K562 (cell line): ENCODE data around the gene SNAPC3. TPM values are rescaled to one million over a fixed set of nuclear protein-coding genes. Genes with fewer than 3 reads are reported as not detected.

Experiments used
- ATAC-seq: fragments of 200-7000 bp; cut with Tn5 transposase; 3 replicates; pipeline ENCODE4 v1.9.1; 2020; ENCODE audit warnings: moderate library complexity
- BruUV-seq: library from RNA; stranded (reverse); fragments of 400-500 nt; replicated peaks from 2 replicates; lab custom pipeline; 2021; lab: Mats Ljungman, UMichigan
- CTCF ChIA-PET: fragments of 300-600 bp; formaldehyde crosslinking; extraction: SDS; loops from one replicate; lab custom pipeline; 2021; ENCODE audit warnings: low intra/inter-chr PET ratio; lab: Yijun Ruan, JAX
- POLR2A ChIA-PET: fragments of 300-600, 350-650 bp; sonication (Branson Sonifier 250); formaldehyde crosslinking; extraction: SDS; loops from one replicate; lab custom pipeline; 2021; ENCODE audit warnings: antibody characterized with exemption, inconsistent platforms; lab: Yijun Ruan, JAX
- DNase-seq, 4 experiments: peaks; one replicate each; pipeline versions ENCODE4 v3.0.0 to v3.0.0-alpha.2; 2011 to 2018; ENCODE audit warnings: low spot score in 3 of 4, mixed read lengths in 3 of 4; ENCODE audit errors: extremely low read depth in 1 of 4
- FAIRE-seq: peaks from 2 replicates; lab custom pipeline; 2011; peaks lifted over from hg19 to GRCh38; lab: Jason Lieb, UNC
- H2AFZ ChIP-seq: 2 replicates; pipeline ENCODE4 v1.6.0; 2011; ENCODE audit warnings: low read depth, low read length, control low read depth, inconsistent platforms
- H3K27ac ChIP-seq: fragments of 200-600 bp; 3 replicates; pipeline ENCODE4 v1.8.0; 2011; ENCODE audit warnings: low read depth, mild to moderate bottlenecking, control low read depth, inconsistent platforms, low read length, moderate library complexity, mixed read lengths; ENCODE audit errors: extremely low read depth
- H3K27me3 ChIP-seq, 2 experiments: fragments of 300-600 bp in 1 of 2; 2 replicates in 1 of 2; 3 replicates in 1 of 2; pipeline versions ENCODE4 v1.6.0 to v1.8.0; 2011; ENCODE audit warnings: inconsistent platforms in 2 of 2, low read length in 2 of 2, mild to moderate bottlenecking in 1 of 2, mixed read lengths in 1 of 2, moderate library complexity in 1 of 2; ENCODE audit not compliant: control insufficient read depth in 2 of 2, insufficient read depth in 2 of 2
- H3K36me3 ChIP-seq: fragments of 300-600 bp; 3 replicates; pipeline ENCODE4 v1.8.0; 2011; ENCODE audit warnings: mild to moderate bottlenecking, low read length, inconsistent platforms; ENCODE audit not compliant: control insufficient read depth, insufficient read depth
- H3K4me1 ChIP-seq, 2 experiments: fragments of 200-600 bp in 1 of 2; replicated peaks in 1 of 2; 2 replicates in 1 of 2; 3 replicates in 1 of 2; pipeline versions ENCODE4 v1.5.1 to v1.8.0; 2011; ENCODE audit warnings: inconsistent platforms in 2 of 2, low read length in 2 of 2, mild to moderate bottlenecking in 1 of 2, mixed read lengths in 1 of 2, moderate library complexity in 1 of 2; ENCODE audit not compliant: control insufficient read depth in 2 of 2, insufficient read depth in 2 of 2
- H3K4me2 ChIP-seq: 2 replicates; pipeline ENCODE4 v1.6.1; 2011; ENCODE audit warnings: low read length, control low read depth, inconsistent platforms, mixed read lengths; ENCODE audit not compliant: insufficient read depth
- H3K4me3 ChIP-seq: fragments of 200-600 bp; sonication (generic), shearing (Covaris generic); 2 replicates; pipeline ENCODE4 v1.5.1; 2016; ENCODE audit warnings: control low read depth, inconsistent platforms
- H3K79me2 ChIP-seq: fragments of 200-600 bp; 3 replicates; pipeline ENCODE4 v1.8.0; 2011; ENCODE audit warnings: low read length, inconsistent platforms; ENCODE audit not compliant: control insufficient read depth, insufficient read depth
- H3K9ac ChIP-seq, 2 experiments: 2 replicates each; pipeline versions ENCODE4 v1.6.0 to v1.6.1; 2011; ENCODE audit warnings: low read depth in 2 of 2, low read length in 2 of 2, control low read depth in 1 of 2, inconsistent platforms in 1 of 2, mild to moderate bottlenecking in 1 of 2, mixed read lengths in 1 of 2; ENCODE audit not compliant: insufficient read depth in 1 of 2
- H3K9me1 ChIP-seq: one replicate; pipeline ENCODE4 v1.6.0; 2011; ENCODE audit warnings: inconsistent platforms, mild to moderate bottlenecking, low read length, moderate library complexity; ENCODE audit not compliant: control insufficient read depth, insufficient read depth
- H3K9me3 ChIP-seq: replicated peaks from 2 replicates; pipeline ENCODE4 v1.5.1; 2011; ENCODE audit warnings: low read depth, low read length, inconsistent platforms; ENCODE audit not compliant: control insufficient read depth, insufficient read depth
- H4K20me1 ChIP-seq: replicated peaks from 2 replicates; pipeline ENCODE4 v1.6.1; 2011; ENCODE audit warnings: low read length, inconsistent platforms, mixed read lengths; ENCODE audit not compliant: control insufficient read depth, insufficient read depth
- BCL6 ChIP-seq: fragments of 250-450 bp; sonication (Bioruptor Pico); IDR thresholded peaks from 2 replicates; pipeline ENCODE4 v1.4.0; 2020
- CCAR2 ChIP-seq: fragments of 200-400 bp; formaldehyde crosslinking; IDR thresholded peaks from 2 replicates; pipeline ENCODE4 v1.6.1; 2017; ENCODE audit warnings: mild to moderate bottlenecking, low read depth, low read length
- DEAF1 ChIP-seq: fragments of 450-650 bp; formaldehyde crosslinking; IDR thresholded peaks from 2 replicates; pipeline ENCODE4 v1.4.0; 2020; ENCODE audit warnings: mild to moderate bottlenecking, moderate library complexity
- FUS ChIP-seq: fragments of 200-400 bp; formaldehyde crosslinking; optimal IDR thresholded peaks from 2 replicates; pipeline ENCODE3; 2017; ENCODE audit warnings: low read depth, low read length
- HMG20A ChIP-seq: fragments of 450-650 bp; formaldehyde crosslinking; conservative IDR thresholded peaks from 2 replicates; pipeline ENCODE4 v1.4.0; 2020; ENCODE audit warnings: mild to moderate bottlenecking, mixed read lengths
- JUNB ChIP-seq: fragments of 450-650 bp; formaldehyde crosslinking; conservative IDR thresholded peaks from 2 replicates; pipeline ENCODE4 v1.4.0; 2020; ENCODE audit warnings: mild to moderate bottlenecking
- L3MBTL2 ChIP-seq: fragments of 450-650 bp; IDR thresholded peaks from 2 replicates; pipeline ENCODE4 v1.6.1; 2016; ENCODE audit warnings: mild to moderate bottlenecking, moderate library complexity
- MTA1 ChIP-seq: fragments of 450-650 bp; IDR thresholded peaks from 2 replicates; pipeline ENCODE4 v1.6.1; 2017; ENCODE audit warnings: borderline replicate concordance
- MTA3 ChIP-seq: fragments of 450-650 bp; formaldehyde crosslinking; IDR thresholded peaks from 2 replicates; pipeline ENCODE4 v1.6.1; 2017; ENCODE audit warnings: mild to moderate bottlenecking, borderline replicate concordance
- RNF2 ChIP-seq: sonication (generic); IDR thresholded peaks from 2 replicates; pipeline ENCODE4 v1.6.1; 2016
- SAFB ChIP-seq: fragments of 200-400 bp; formaldehyde crosslinking; IDR thresholded peaks from 2 replicates; pipeline ENCODE4 v1.6.1; 2017; ENCODE audit warnings: low read depth, low read length, borderline replicate concordance
- SRF ChIP-seq, 2 experiments: fragments of 250-450, 450-650 bp in 1 of 2; sonication (Bioruptor Pico) in 1 of 2; sonication (generic) in 1 of 2; formaldehyde crosslinking; IDR thresholded peaks; 2 replicates each; pipeline versions ENCODE4 v1.5.0 to v1.5.1; 2020 to 2022; ENCODE audit warnings: mild to moderate bottlenecking in 1 of 2, missing genetic modification reagents in 1 of 2
- TEAD2 ChIP-seq: fragments of 450-650 bp; IDR thresholded peaks from 2 replicates; pipeline ENCODE4 v1.6.1; 2016; ENCODE audit warnings: missing genetic modification characterization, control low read depth, missing compliant biosample characterization
- YBX1 ChIP-seq: fragments of 450-650 bp; IDR thresholded peaks from 2 replicates; pipeline ENCODE4 v1.7.1; 2016; ENCODE audit warnings: mild to moderate bottlenecking
- ZBTB8A ChIP-seq: fragments of 450-650 bp; IDR thresholded peaks from 2 replicates; pipeline ENCODE4 v1.6.1; 2018; ENCODE audit warnings: mild to moderate bottlenecking, moderate library complexity; ENCODE audit not compliant: partially characterized antibody
- ZNF224 ChIP-seq: sonication (generic); formaldehyde crosslinking; IDR thresholded peaks from 2 replicates; pipeline ENCODE4 v1.8.0; 2022; ENCODE audit warnings: mild to moderate bottlenecking, missing genetic modification reagents
- WGBS: fragments of 100-300 bp; shearing (Covaris generic); methylation state at CpG from one replicate; pipeline ENCODE4 v1.1.6; 2016; ENCODE audit warnings: low coverage, mixed read lengths; ENCODE audit not compliant: insufficient coverage; ENCODE audit errors: missing lambda C conversion rate; 5-methylcytosine and 5-hydroxymethylcytosine counted together
- in situ Hi-C: fragments of 300-500 bp; cut with MboI; formaldehyde crosslinking; loops from 4 replicates; pipeline ENCODE4 v1.15.0; 2018; ENCODE audit warnings: inconsistent platforms, mixed read lengths
- intact Hi-C: fragments of 100-400 bp; cut with micrococcal nuclease; formaldehyde crosslinking; loops from 2 replicates; pipeline ENCODE4 v1.14.2; 2022
- polyA plus RNA-seq, 8 experiments: library from polyadenylated mRNA; depleted of rRNA in 4 of 8; stranded (reverse) in 5 of 8; unstranded in 3 of 8; fragments of >200 nt; fragmentation: Nextera tagmentation in 2 of 8; fragmentation: Illumina TruSeq in 1 of 8; extraction: Ambion mirVana in 2 of 8; extraction: Trizol in 1 of 8; gene quantifications; 2 replicates each; pipeline versions ENCODE4 v1.2.1 to v1.2.3, GENCODE V29; 2011 to 2014; ENCODE audit warnings: inconsistent platforms in 1 of 8, missing spikeins in 1 of 8
- total RNA-seq, 7 experiments: library from RNA; depleted of rRNA in 6 of 7; stranded (reverse); fragments of >200 nt in 6 of 7; fragmentation: Illumina TruSeq in 2 of 7; extraction: Trizol in 2 of 7; gene quantifications; 2 replicates each; pipeline versions ENCODE4 v1.2.1 to v1.2.3, GENCODE V29; 2011 to 2021; ENCODE audit warnings: low replicate concordance in 1 of 7
- TF ChIP-seq, protein P1 (sequence below): fragments of 250-450 bp; sonication (Bioruptor Pico); IDR thresholded peaks from 2 replicates; pipeline ENCODE4 v1.4.0; 2020

The SNAPC3 gene
- total and polyA plus RNA-seq, 9 of the 15 experiments (the other 6 are each of a cell fraction or from before 2014, with no cell fraction given): 2.3 to 38.9 (median 19.8) TPM

DNA sequence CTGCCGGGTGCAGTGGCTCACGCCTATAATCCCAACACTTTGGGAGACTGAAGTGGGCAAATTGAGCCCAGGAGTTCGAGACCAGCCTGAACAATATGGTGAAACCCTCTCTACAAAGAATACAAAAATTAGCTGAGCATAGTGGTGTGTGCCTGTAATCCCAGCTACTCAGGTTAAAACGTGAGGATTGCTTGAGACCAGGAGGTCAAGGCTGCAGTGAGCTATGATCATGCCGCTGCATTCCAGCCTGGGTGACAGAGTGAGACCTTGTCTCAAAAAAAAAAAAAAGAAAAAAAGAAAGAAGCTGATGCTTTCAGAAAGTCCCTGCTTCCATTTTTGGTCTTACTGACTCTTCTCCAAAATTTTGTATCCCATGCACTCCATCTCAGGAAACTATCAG, 31.3 kb downstream of the SNAPC3 start (continued):
- TF ChIP-seq YBX1: no peak
- TF ChIP-seq FUS: no peak
- TF ChIP-seq SRF (CRISPR knock-in tag; IDR thresholded peaks at IDR 0.05): no peak
- TF ChIP-seq SAFB: no peak
- TF ChIP-seq JUNB (CRISPR knock-in tag): no peak
- TF ChIP-seq MTA1: no peak
- TF ChIP-seq TEAD2 (tag): no peak
- no peak for TF ChIP-seq ZBTB8A
- no peak for TF ChIP-seq L3MBTL2
- TF ChIP-seq HMG20A (CRISPR knock-in tag): no peak

GRCh38 chr9:15461056-15461455, 38.4 kb downstream of the SNAPC3 start:
- Histone ChIP-seq H3K27me3 (no peaks in the 10 kb centered on the region), H3K79me2 (no peaks in the 10 kb centered on the region), H3K9ac (no peak overlapping the region), H3K4me1 (no peaks in the 10 kb centered on the region), H3K36me3 (peaks cover 86% of the 10 kb centered on the region), H4K20me1 (no peaks in the 10 kb centered on the region), H3K9me1 (no peaks in the 10 kb centered on the region), H3K4me2 (no peak overlapping the region), H3K27ac (no peak overlapping the region), H2AFZ (no peak overlapping the region), H3K4me3 (no peak overlapping the region), H3K9me3 (no peaks in the 10 kb centered on the region)
- FAIRE-seq (no peak), ATAC-seq (no peak), DNase-seq (no peak)
- BruUV-seq: no TSS peak
- in situ Hi-C loops (no loop called here), intact Hi-C loops (no loop called here)
- WGBS: 94% methylated on average over 8 of the region's 8 CpGs
- ChIA-PET POLR2A (no interaction called here), CTCF (no interaction called here)
- no peak for TF ChIP-seq BCL6
- TF ChIP-seq ZNF224 (CRISPR knock-in tag): no peak
- no peak for TF ChIP-seq MTA3
- TF ChIP-seq RNF2: no peak
- no peak for TF ChIP-seq DEAF1
- TF ChIP-seq, protein P1, sequence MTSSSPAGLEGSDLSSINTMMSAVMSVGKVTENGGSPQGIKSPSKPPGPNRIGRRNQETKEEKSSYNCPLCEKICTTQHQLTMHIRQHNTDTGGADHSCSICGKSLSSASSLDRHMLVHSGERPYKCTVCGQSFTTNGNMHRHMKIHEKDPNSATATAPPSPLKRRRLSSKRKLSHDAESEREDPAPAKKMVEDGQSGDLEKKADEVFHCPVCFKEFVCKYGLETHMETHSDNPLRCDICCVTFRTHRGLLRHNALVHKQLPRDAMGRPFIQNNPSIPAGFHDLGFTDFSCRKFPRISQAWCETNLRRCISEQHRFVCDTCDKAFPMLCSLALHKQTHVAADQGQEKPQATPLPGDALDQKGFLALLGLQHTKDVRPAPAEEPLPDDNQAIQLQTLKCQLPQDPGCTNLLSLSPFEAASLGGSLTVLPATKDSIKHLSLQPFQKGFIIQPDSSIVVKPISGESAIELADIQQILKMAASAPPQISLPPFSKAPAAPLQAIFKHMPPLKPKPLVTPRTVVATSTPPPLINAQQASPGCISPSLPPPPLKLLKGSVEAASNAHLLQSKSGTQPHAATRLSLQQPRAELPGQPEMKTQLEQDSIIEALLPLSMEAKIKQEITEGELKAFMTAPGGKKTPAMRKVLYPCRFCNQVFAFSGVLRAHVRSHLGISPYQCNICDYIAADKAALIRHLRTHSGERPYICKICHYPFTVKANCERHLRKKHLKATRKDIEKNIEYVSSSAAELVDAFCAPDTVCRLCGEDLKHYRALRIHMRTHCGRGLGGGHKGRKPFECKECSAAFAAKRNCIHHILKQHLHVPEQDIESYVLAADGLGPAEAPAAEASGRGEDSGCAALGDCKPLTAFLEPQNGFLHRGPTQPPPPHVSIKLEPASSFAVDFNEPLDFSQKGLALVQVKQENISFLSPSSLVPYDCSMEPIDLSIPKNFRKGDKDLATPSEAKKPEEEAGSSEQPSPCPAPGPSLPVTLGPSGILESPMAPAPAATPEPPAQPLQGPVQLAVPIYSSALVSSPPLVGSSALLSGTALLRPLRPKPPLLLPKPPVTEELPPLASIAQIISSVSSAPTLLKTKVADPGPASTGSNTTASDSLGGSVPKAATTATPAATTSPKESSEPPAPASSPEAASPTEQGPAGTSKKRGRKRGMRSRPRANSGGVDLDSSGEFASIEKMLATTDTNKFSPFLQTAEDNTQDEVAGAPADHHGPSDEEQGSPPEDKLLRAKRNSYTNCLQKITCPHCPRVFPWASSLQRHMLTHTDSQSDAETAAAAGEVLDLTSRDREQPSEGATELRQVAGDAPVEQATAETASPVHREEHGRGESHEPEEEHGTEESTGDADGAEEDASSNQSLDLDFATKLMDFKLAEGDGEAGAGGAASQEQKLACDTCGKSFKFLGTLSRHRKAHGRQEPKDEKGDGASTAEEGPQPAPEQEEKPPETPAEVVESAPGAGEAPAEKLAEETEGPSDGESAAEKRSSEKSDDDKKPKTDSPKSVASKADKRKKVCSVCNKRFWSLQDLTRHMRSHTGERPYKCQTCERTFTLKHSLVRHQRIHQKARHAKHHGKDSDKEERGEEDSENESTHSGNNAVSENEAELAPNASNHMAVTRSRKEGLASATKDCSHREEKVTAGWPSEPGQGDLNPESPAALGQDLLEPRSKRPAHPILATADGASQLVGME (CRISPR knock-in tag): no peak
- no peak for TF ChIP-seq CCAR2
